Measurements from ENCODE around the gene LHX6.

LHX6 gene

GRCh38 chr9:122190597-122191381 lies 38.0 kb downstream of the LHX6 start:
- peak; percentile 4 for DNase-seq

- no peak for DNase-seq
These were observed 40.4 kb downstream of the LHX6 start for GRCh38 chr9:122188369-122188768.

- no peak for DNase-seq
These were observed 41.8 kb downstream of the LHX6 start for GRCh38 chr9:122186777-122187470.

- no peak for DNase-seq
These were observed 42.5 kb downstream of the LHX6 start for GRCh38 chr9:122186301-122186700.

GRCh38 chr9:122184551-122184950 lies 44.2 kb downstream of the LHX6 start:
- DNase-seq = no peak

- no peak for DNase-seq
These were observed 45.3 kb downstream of the LHX6 start for GRCh38 chr9:122183501-122183900.

- no peak for DNase-seq
These were observed 48.1 kb downstream of the LHX6 start for GRCh38 chr9:122180633-122181032.

- no peak for DNase-seq
These were observed 49.1 kb downstream of the LHX6 start for GRCh38 chr9:122179690-122180074.

- DNase-seq = no peak
These were observed 49.6 kb downstream of the LHX6 start for GRCh38 chr9:122179054-122179689.

GRCh38 chr9:122176916-122177315 lies 51.8 kb downstream of the LHX6 start:
- no peak for DNase-seq

GRCh38 chr9:122173670-122174069 lies 55.1 kb downstream of the LHX6 start:
- DNase-seq = no peak

GRCh38 chr9:122172131-122172530 lies 56.6 kb downstream of the LHX6 start:
- DNase-seq = no peak

GRCh38 chr9:122168356-122168755 lies 60.4 kb downstream of the LHX6 start:
- DNase-seq = no peak

- no peak for DNase-seq
These were observed 64.5 kb downstream of the LHX6 start for GRCh38 chr9:122164286-122164685.

GRCh38 chr9:122162415-122162814 lies 66.3 kb downstream of the LHX6 start:
- no peak for DNase-seq

GRCh38 chr9:122159925-122160246 lies 68.9 kb downstream of the LHX6 start:
- DNase-seq = no peak

GRCh38 chr9:122159026-122159924 lies 69.5 kb downstream of the LHX6 start, which contains the start of the genes MORN5 and NDUFA8:
MORN5 (plus strand) TSS chr9:122159908; CDS start chr9:122159973, 65 bp downstream.
NDUFA8 (minus strand) TSS chr9:122159779; CDS start chr9:122159677, 102 bp downstream.
- peak; percentile 96 for DNase-seq

- DNase-seq = no peak
These were observed 70.6 kb downstream of the LHX6 start for GRCh38 chr9:122158202-122158601.

GRCh38 chr9:122155796-122156195 lies 73.0 kb downstream of the LHX6 start:
- DNase-seq = no peak
